HepG2 (cell line): ENCODE data around the gene TP53TG5. TPM values are rescaled to one million over a fixed set of nuclear protein-coding genes. Genes with fewer than 3 reads are reported as not detected.
A peak's percentile ranks its signal among the peaks of the same experiment; 100 is the strongest.

Experiments used
- BRD4 ChIP-seq: sonication (generic); formaldehyde crosslinking; IDR thresholded peaks from 2 replicates; pipeline ENCODE4 v1.4.0; 2020; ENCODE audit warnings: missing genetic modification reagents
- GFI1 ChIP-seq: sonication (generic); formaldehyde crosslinking; IDR thresholded peaks from 2 replicates; pipeline ENCODE4 v1.5.0; 2020; ENCODE audit warnings: missing genetic modification reagents, mild to moderate bottlenecking, borderline replicate concordance
- HDAC2 ChIP-seq: sonication (generic); formaldehyde crosslinking; IDR thresholded peaks from 2 replicates; pipeline ENCODE4 v1.4.0; 2020; ENCODE audit warnings: missing genetic modification reagents
- HNF4A ChIP-seq: sonication (generic); formaldehyde crosslinking; IDR thresholded peaks from 2 replicates; pipeline ENCODE4 v1.4.0; 2020; ENCODE audit warnings: missing genetic modification reagents
- MEIS1 ChIP-seq: sonication (generic); formaldehyde crosslinking; IDR thresholded peaks from 2 replicates; pipeline ENCODE4 v1.9.0; 2021; ENCODE audit warnings: mild to moderate bottlenecking, missing genetic modification reagents, moderate library complexity, borderline replicate concordance
- MZF1 ChIP-seq: sonication (generic); formaldehyde crosslinking; IDR thresholded peaks from 2 replicates; pipeline ENCODE4 v1.8.1; 2023; ENCODE audit warnings: mild to moderate bottlenecking, missing genetic modification reagents, borderline replicate concordance
- NCOR1 ChIP-seq: fragments of 200-600 bp; sonication (generic); IDR thresholded peaks from 2 replicates; pipeline ENCODE4 v1.7.0; 2017; ENCODE audit warnings: antibody characterized with exemption, low read length, borderline replicate concordance
- NR2C2 ChIP-seq: sonication (generic); formaldehyde crosslinking; IDR thresholded peaks from 2 replicates; pipeline ENCODE4 v1.4.0; 2020; ENCODE audit warnings: missing genetic modification reagents, mild to moderate bottlenecking, moderate library complexity, borderline replicate concordance
- NR2F2 ChIP-seq: IDR thresholded peaks from 2 replicates; pipeline ENCODE4 v1.6.1; 2012; ENCODE audit warnings: low read depth, inconsistent platforms, borderline replicate concordance
- ZBTB34 ChIP-seq: sonication (generic); formaldehyde crosslinking; IDR thresholded peaks from 2 replicates; pipeline ENCODE4 v1.8.0; 2022; ENCODE audit warnings: mild to moderate bottlenecking, missing genetic modification reagents
- ZFP36L1 ChIP-seq: sonication (generic); formaldehyde crosslinking; IDR thresholded peaks from 2 replicates; pipeline ENCODE4 v1.8.0; 2022; ENCODE audit warnings: mild to moderate bottlenecking, missing genetic modification reagents, moderate library complexity
- ZNF160 ChIP-seq: sonication (generic); formaldehyde crosslinking; IDR thresholded peaks from 2 replicates; pipeline ENCODE4 v1.8.0; 2022; ENCODE audit warnings: mild to moderate bottlenecking, inconsistent platforms, missing genetic modification reagents
- ZNF230 ChIP-seq: sonication (generic); formaldehyde crosslinking; IDR thresholded peaks from 2 replicates; pipeline ENCODE4 v1.4.0; 2020; ENCODE audit warnings: mild to moderate bottlenecking, missing genetic modification reagents
- ZNF260 ChIP-seq: sonication (generic); formaldehyde crosslinking; IDR thresholded peaks from 2 replicates; pipeline ENCODE4 v1.4.0; 2020; ENCODE audit warnings: missing genetic modification reagents, low read depth, mild to moderate bottlenecking, borderline replicate concordance
- ZNF276 ChIP-seq: sonication (generic); formaldehyde crosslinking; IDR thresholded peaks from 2 replicates; pipeline ENCODE4 v1.4.0; 2020; ENCODE audit warnings: mild to moderate bottlenecking, low read depth, missing genetic modification reagents
- ZNF34 ChIP-seq: sonication (generic); formaldehyde crosslinking; IDR thresholded peaks from 2 replicates; pipeline ENCODE4 v1.4.0; 2020; ENCODE audit warnings: mild to moderate bottlenecking, missing genetic modification reagents, borderline replicate concordance
- ZNF501 ChIP-seq: sonication (generic); formaldehyde crosslinking; IDR thresholded peaks from 2 replicates; pipeline ENCODE4 v1.5.1; 2020; ENCODE audit warnings: mild to moderate bottlenecking, moderate library complexity, missing genetic modification reagents
- ZNF609 ChIP-seq: sonication (generic); formaldehyde crosslinking; IDR thresholded peaks from 2 replicates; pipeline ENCODE4 v1.4.0; 2020; ENCODE audit warnings: mild to moderate bottlenecking, missing genetic modification reagents, borderline replicate concordance
- ZNF615 ChIP-seq: sonication (generic); formaldehyde crosslinking; IDR thresholded peaks from 2 replicates; pipeline ENCODE4 v1.5.0; 2020; ENCODE audit warnings: mild to moderate bottlenecking, missing genetic modification reagents, borderline replicate concordance
- ZNF619 ChIP-seq: sonication (generic); formaldehyde crosslinking; IDR thresholded peaks from 2 replicates; pipeline ENCODE4 v1.4.0; 2020; ENCODE audit warnings: mild to moderate bottlenecking, missing genetic modification reagents
- ZNF839 ChIP-seq: sonication (generic); formaldehyde crosslinking; IDR thresholded peaks from 2 replicates; pipeline ENCODE4 v1.4.0; 2020; ENCODE audit warnings: missing genetic modification reagents, mild to moderate bottlenecking, borderline replicate concordance
- polyA plus RNA-seq, 8 experiments: library from polyadenylated mRNA; depleted of rRNA in 3 of 8; stranded (reverse) in 7 of 8; unstranded in 1 of 8; fragments of >200 nt; fragmentation: Illumina TruSeq in 4 of 8; extraction: Trizol in 4 of 8; gene quantifications; 2 replicates each; pipeline versions ENCODE4 v1.2.1 to v1.2.3, GENCODE V29; 2011 to 2016; ENCODE audit warnings: low read depth in 4 of 8, missing spikeins in 1 of 8, mixed read lengths in 1 of 8; ENCODE audit not compliant: insufficient read depth in 1 of 8
- total RNA-seq, 5 experiments: library from RNA; depleted of rRNA; stranded (reverse); fragments of >200 nt; fragmentation: Illumina TruSeq; extraction: Trizol; gene quantifications; 2 replicates each; pipeline ENCODE4 v1.2.3, GENCODE V29; 2016; ENCODE audit warnings: low read depth in 1 of 5

TP53TG5 gene
- total and polyA plus RNA-seq, 2 of the 13 experiments (the other 11 are each of a cell fraction or from before 2014, with no cell fraction given), result 0.11 TPM; not detected in 1

GRCh38 chr20:45347297-45347935, 30.7 kb downstream of the TP53TG5 start (continued):
- TF ChIP-seq GFI1 (peak; percentile 57; the same call in 1 of the 2 replicates), MEIS1 (0 out of 2 replicates have a peak, but pooled peaks have one; percentile 25), ZNF501 (CRISPR knock-in tag) (peak; percentile 53), NR2F2 (no peak), HNF4A (CRISPR knock-in tag) (0 out of 2 replicates have a peak, but pooled peaks have one; percentile 16), ZNF160 (CRISPR knock-in tag) (no peak; the same call in 1 of the 2 replicates), ZBTB34 (CRISPR knock-in tag) (0 out of 2 replicates have a peak, but pooled peaks have one; percentile 17), ZNF615 (CRISPR knock-in tag) (0 out of 2 replicates have a peak, but pooled peaks have one; percentile 41), ZNF230 (0 out of 2 replicates have a peak, but pooled peaks have one; percentile 69), ZNF839 (CRISPR knock-in tag) (0 out of 2 replicates have a peak, but pooled peaks have one; percentile 28), ZNF609 (CRISPR knock-in tag) (no peak), ZNF276 (CRISPR knock-in tag) (0 out of 2 replicates have a peak, but pooled peaks have one; percentile 34), NCOR1 (0 out of 2 replicates have a peak, but pooled peaks have one; percentile 13), BRD4 (CRISPR knock-in tag) (no peak), NR2C2 (0 out of 2 replicates have a peak, but pooled peaks have one; percentile 31), ZNF619 (no peak; the same call in 1 of the 2 replicates), ZFP36L1 (CRISPR knock-in tag) (0 out of 2 replicates have a peak, but pooled peaks have one; percentile 29), ZNF260 (CRISPR knock-in tag) (no peak), MZF1 (CRISPR knock-in tag) (0 out of 2 replicates have a peak, but pooled peaks have one; percentile 2), HDAC2 (CRISPR knock-in tag) (0 out of 2 replicates have a peak, but pooled peaks have one; percentile 1), ZNF34 (CRISPR knock-in tag) (no peak)
